ENCODE results near the gene MOV10.

DNA sequence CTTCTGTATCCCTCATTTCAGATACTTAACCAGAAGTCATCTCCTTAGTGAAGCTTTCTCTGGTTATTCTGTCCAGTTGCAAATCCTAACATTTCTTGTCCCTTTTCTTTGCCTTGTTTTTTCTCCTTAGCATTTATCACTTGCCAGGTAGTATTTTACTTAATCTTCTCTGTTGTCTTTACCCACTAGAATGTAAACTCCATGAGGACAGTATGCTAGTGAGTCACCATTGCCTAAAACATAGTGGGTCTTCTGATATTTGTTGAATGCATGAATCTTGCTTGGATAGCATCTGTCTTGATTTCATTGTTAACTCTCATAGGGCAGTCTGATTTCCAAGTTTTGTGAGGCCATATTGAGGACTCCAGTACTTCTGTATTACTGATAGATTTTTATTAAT is 45.2 kb upstream of the MOV10 start:
- TF ChIP-seq, protein P1, sequence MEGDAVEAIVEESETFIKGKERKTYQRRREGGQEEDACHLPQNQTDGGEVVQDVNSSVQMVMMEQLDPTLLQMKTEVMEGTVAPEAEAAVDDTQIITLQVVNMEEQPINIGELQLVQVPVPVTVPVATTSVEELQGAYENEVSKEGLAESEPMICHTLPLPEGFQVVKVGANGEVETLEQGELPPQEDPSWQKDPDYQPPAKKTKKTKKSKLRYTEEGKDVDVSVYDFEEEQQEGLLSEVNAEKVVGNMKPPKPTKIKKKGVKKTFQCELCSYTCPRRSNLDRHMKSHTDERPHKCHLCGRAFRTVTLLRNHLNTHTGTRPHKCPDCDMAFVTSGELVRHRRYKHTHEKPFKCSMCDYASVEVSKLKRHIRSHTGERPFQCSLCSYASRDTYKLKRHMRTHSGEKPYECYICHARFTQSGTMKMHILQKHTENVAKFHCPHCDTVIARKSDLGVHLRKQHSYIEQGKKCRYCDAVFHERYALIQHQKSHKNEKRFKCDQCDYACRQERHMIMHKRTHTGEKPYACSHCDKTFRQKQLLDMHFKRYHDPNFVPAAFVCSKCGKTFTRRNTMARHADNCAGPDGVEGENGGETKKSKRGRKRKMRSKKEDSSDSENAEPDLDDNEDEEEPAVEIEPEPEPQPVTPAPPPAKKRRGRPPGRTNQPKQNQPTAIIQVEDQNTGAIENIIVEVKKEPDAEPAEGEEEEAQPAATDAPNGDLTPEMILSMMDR (IDR thresholded peaks at IDR 0.05; ENCODE audit: low read length), result no peak
- TF ChIP-seq EZH2 (optimal IDR thresholded peaks at IDR 0.05; ENCODE audit: low read depth, low read length) (no peak), EZH2phosphoT487 (IDR thresholded peaks at IDR 0.05; ENCODE audit: low read length) (no peak)
